ENCODE measurements around the gene ST8SIA1. TPM values are rescaled to one million over a fixed set of nuclear protein-coding genes. Genes with fewer than 3 reads are reported as not detected.
A peak's percentile ranks its signal among the peaks of the same experiment; 100 is the strongest.

Gene ST8SIA1
- total RNA-seq, 2 donors from 2014 or later, result under 0.01 TPM; not detected in 1

GRCh38 chr12:22321638-22322037 lies 12.9 kb downstream of the ST8SIA1 start:
- H3K4me1 ChIP-seq, result no peaks in the 10 kb centered on the region
- H3K27me3 ChIP-seq, result no peaks in the 10 kb centered on the region
- DNase-seq (peak in 1 of 4 donors; percentile 24), ATAC-seq (no peak)
- no peaks in the 10 kb centered on the region for H3K36me3 ChIP-seq (replicated peaks in 1 of 2; ENCODE audit: insufficient read depth in 1 of 2, low read depth in 2 of 2)
- TF ChIP-seq CTCF (IDR thresholded peaks at IDR 0.05) (no peak), POLR2A (IDR thresholded peaks at IDR 0.05) (no peak)
- H3K9me3 ChIP-seq, result no peaks in the 10 kb centered on the region
- H3K4me3 ChIP-seq, result no peak overlapping the region
- H3K27ac ChIP-seq, result no peak overlapping the region
- intact Hi-C loops (cut with DNase I), result no loop called here
- 32 to 73% methylated on average over 2 of the region's 2 CpGs for WGBS, 2 donors

- Histone ChIP-seq H3K27me3 (no peaks in the 10 kb centered on the region), H3K36me3 (replicated peaks in 1 of 2; ENCODE audit: insufficient read depth in 1 of 2, low read depth in 2 of 2) (no peaks in the 10 kb centered on the region), H3K27ac (no peak overlapping the region), H3K9me3 (no peaks in the 10 kb centered on the region), H3K4me3 (no peak overlapping the region), H3K4me1 (no peaks in the 10 kb centered on the region)
- TF ChIP-seq CTCF (IDR thresholded peaks at IDR 0.05) (no peak), POLR2A (IDR thresholded peaks at IDR 0.05) (no peak)
- intact Hi-C loops (cut with DNase I), result no loop called here
- WGBS, 2 donors, result 73 to 78% methylated on average over 11 of the region's 11 CpGs
- no peak for ATAC-seq
- no peak for DNase-seq
Measured at GRCh38 chr12:22321018-22321605, 13.4 kb downstream of the ST8SIA1 start.

GRCh38 chr12:22318108-22318737 lies 16.3 kb downstream of the ST8SIA1 start:
- ATAC-seq (no peak), DNase-seq (no peak)
- H3K4me1 ChIP-seq, result no peaks in the 10 kb centered on the region
- no peaks in the 10 kb centered on the region for H3K27me3 ChIP-seq
- H3K27ac ChIP-seq, result no peak overlapping the region
- H3K9me3 ChIP-seq, result no peaks in the 10 kb centered on the region
- no peak overlapping the region for H3K4me3 ChIP-seq
- no peaks in the 10 kb centered on the region for H3K36me3 ChIP-seq (replicated peaks in 1 of 2; ENCODE audit: insufficient read depth in 1 of 2, low read depth in 2 of 2)
- no peak for TF ChIP-seq CTCF (IDR thresholded peaks at IDR 0.05)
- TF ChIP-seq POLR2A (IDR thresholded peaks at IDR 0.05), result no peak
- intact Hi-C loops (cut with DNase I), result no loop called here
- 59 to 79% methylated on average over 4 of the region's 4 CpGs for WGBS, 2 donors

- Histone ChIP-seq H3K27ac (no peak overlapping the region), H3K9me3 (no peaks in the 10 kb centered on the region), H3K4me3 (no peak overlapping the region), H3K36me3 (replicated peaks in 1 of 2; ENCODE audit: insufficient read depth in 1 of 2, low read depth in 2 of 2) (no peaks in the 10 kb centered on the region), H3K4me1 (no peaks in the 10 kb centered on the region), H3K27me3 (no peaks in the 10 kb centered on the region)
- TF ChIP-seq CTCF (IDR thresholded peaks at IDR 0.05) (no peak), POLR2A (IDR thresholded peaks at IDR 0.05) (no peak)
- ATAC-seq (no peak), DNase-seq (no peak)
- WGBS, 2 donors, result 77 to 82% methylated on average over 2 of the region's 2 CpGs
- intact Hi-C loops (cut with DNase I), result no loop called here
Measured at GRCh38 chr12:22313963-22314330, 20.6 kb downstream of the ST8SIA1 start.

Data from body of pancreas (tissue), 4 donors.